HepG2 (cell line): ENCODE measurements around the gene PKNOX2. TPM values are rescaled to one million over a fixed set of nuclear protein-coding genes. Genes with fewer than 3 reads are reported as not detected.

ENCODE experiments used
- ATAC-seq: fragments of 200-7000 bp; cut with Tn5 transposase; 3 replicates; pipeline ENCODE4 v1.9.1; 2020; ENCODE audit warnings: mild to moderate bottlenecking, moderate library complexity
- BruUV-seq: library from RNA; stranded (reverse); fragments of 400-500 nt; replicated peaks from 2 replicates; lab custom pipeline; 2021; lab: Mats Ljungman, UMichigan
- CTCF ChIA-PET: fragments of 300-600 bp; formaldehyde crosslinking; extraction: SDS; loops from one replicate; lab custom pipeline; 2021; ENCODE audit warnings: low total read pairs, inconsistent platforms, low intra/inter-chr PET ratio; lab: Yijun Ruan, JAX
- POLR2A ChIA-PET: fragments of 350-600 bp; sonication (Branson Sonifier 250); formaldehyde crosslinking; loops from one replicate; lab custom pipeline; 2020; ENCODE audit warnings: antibody characterized with exemption, inconsistent platforms; lab: Yijun Ruan, JAX
- DNase-seq: peaks from one replicate; pipeline ENCODE4 v3.0.0-alpha.2; 2015; ENCODE audit warnings: low spot score
- FAIRE-seq: peaks from 3 replicates; lab custom pipeline; 2011; peaks lifted over from hg19 to GRCh38; lab: Jason Lieb, UNC
- H2AFZ ChIP-seq: one replicate; pipeline ENCODE4 v1.6.1; 2011; ENCODE audit warnings: low read length, inconsistent platforms
- H3K27ac ChIP-seq: fragments of 300-600 bp; 3 replicates; pipeline ENCODE4 v1.8.0; 2011; ENCODE audit warnings: mixed run types, mild to moderate bottlenecking, mixed read lengths, low read length, inconsistent platforms; ENCODE audit not compliant: insufficient read depth; ENCODE audit errors: extremely low read length
- H3K27me3 ChIP-seq, 2 experiments: fragments of 200-600 bp in 1 of 2; 2 replicates in 1 of 2; 3 replicates in 1 of 2; pipeline versions ENCODE4 v1.6.0 to v1.8.0; 2011; ENCODE audit warnings: low read length in 2 of 2, mild to moderate bottlenecking in 2 of 2, moderate library complexity in 2 of 2, inconsistent platforms in 1 of 2; ENCODE audit not compliant: insufficient read depth in 2 of 2, control insufficient read depth in 1 of 2
- H3K36me3 ChIP-seq, 2 experiments: fragments of 200-600 bp in 1 of 2; replicated peaks in 1 of 2; 2 replicates in 1 of 2; 3 replicates in 1 of 2; pipeline versions ENCODE4 v1.5.1 to v1.8.0; 2011; ENCODE audit warnings: low read length in 2 of 2, inconsistent platforms in 1 of 2; ENCODE audit not compliant: insufficient read depth in 2 of 2, control insufficient read depth in 1 of 2
- H3K4me1 ChIP-seq: 2 replicates; pipeline ENCODE4 v1.5.1; 2012; ENCODE audit warnings: low read length, inconsistent platforms; ENCODE audit not compliant: insufficient read depth
- H3K4me2 ChIP-seq: 2 replicates; pipeline ENCODE4 v1.6.0; 2011; ENCODE audit warnings: low read depth, low read length, inconsistent platforms
- H3K4me3 ChIP-seq, 3 experiments: fragments of 200-600 bp in 1 of 3; sonication (generic), shearing (Covaris generic) in 1 of 3; replicated peaks in 1 of 3; 2 replicates each; pipeline ENCODE4 v1.5.1; 2011 to 2016; ENCODE audit warnings: low read length in 3 of 3, inconsistent platforms in 2 of 3, low read depth in 2 of 3, mild to moderate bottlenecking in 2 of 3, control low read depth in 1 of 3, mixed read lengths in 1 of 3; ENCODE audit not compliant: insufficient read depth in 1 of 3
- H3K79me2 ChIP-seq: one replicate; pipeline ENCODE4 v1.6.1; 2011; ENCODE audit warnings: low read length, inconsistent platforms; ENCODE audit not compliant: insufficient read depth
- H3K9ac ChIP-seq: 2 replicates; pipeline ENCODE4 v1.6.0; 2011; ENCODE audit warnings: mild to moderate bottlenecking, low read depth, low read length, inconsistent platforms; ENCODE audit not compliant: insufficient read depth
- H3K9me3 ChIP-seq: 2 replicates; pipeline ENCODE4 v1.5.1; 2012; ENCODE audit warnings: mild to moderate bottlenecking, low read length
- H4K20me1 ChIP-seq: 2 replicates; pipeline ENCODE4 v1.6.0; 2011; ENCODE audit warnings: inconsistent platforms, mild to moderate bottlenecking, low read length, moderate library complexity; ENCODE audit not compliant: insufficient read depth
- AHR ChIP-seq: IDR thresholded peaks from 2 replicates; pipeline ENCODE4 v1.6.1; 2018; ENCODE audit warnings: missing genetic modification reagents, missing compliant biosample characterization
- BRD4 ChIP-seq: sonication (generic); formaldehyde crosslinking; IDR thresholded peaks from 2 replicates; pipeline ENCODE4 v1.4.0; 2020; ENCODE audit warnings: missing genetic modification reagents
- GFI1 ChIP-seq: sonication (generic); formaldehyde crosslinking; IDR thresholded peaks from 2 replicates; pipeline ENCODE4 v1.5.0; 2020; ENCODE audit warnings: missing genetic modification reagents, mild to moderate bottlenecking, borderline replicate concordance
- GZF1 ChIP-seq: sonication (generic); formaldehyde crosslinking; IDR thresholded peaks from 2 replicates; pipeline ENCODE4 v1.5.1; 2020; ENCODE audit warnings: mild to moderate bottlenecking, missing genetic modification reagents
- MED13 ChIP-seq: sonication (generic); formaldehyde crosslinking; IDR thresholded peaks from 2 replicates; pipeline ENCODE4 v1.5.0; 2020; ENCODE audit warnings: missing genetic modification reagents
- RORA ChIP-seq: sonication (generic); formaldehyde crosslinking; IDR thresholded peaks from 2 replicates; pipeline ENCODE4 v1.5.0; 2020; ENCODE audit warnings: mild to moderate bottlenecking, missing genetic modification reagents, moderate library complexity
- SIN3A ChIP-seq: IDR thresholded peaks from 2 replicates; pipeline ENCODE4 v1.6.1; 2011; ENCODE audit warnings: low read depth, mild to moderate bottlenecking, control low read depth, low read length, borderline replicate concordance
- SMAD3 ChIP-seq: sonication (generic); formaldehyde crosslinking; IDR thresholded peaks from 2 replicates; pipeline ENCODE4 v1.4.0; 2020; ENCODE audit warnings: missing genetic modification reagents
- TEAD3 ChIP-seq: optimal IDR thresholded peaks from 2 replicates; pipeline ENCODE3; 2016; ENCODE audit warnings: borderline replicate concordance
- ZNF44 ChIP-seq: sonication (generic); formaldehyde crosslinking; IDR thresholded peaks from 2 replicates; pipeline ENCODE4 v1.5.1; 2020; ENCODE audit warnings: mild to moderate bottlenecking, missing genetic modification reagents
- ZNF569 ChIP-seq: sonication (generic); formaldehyde crosslinking; IDR thresholded peaks from 2 replicates; pipeline ENCODE4 v1.5.0; 2020; ENCODE audit warnings: mild to moderate bottlenecking, missing genetic modification reagents, moderate library complexity, borderline replicate concordance
- ZNF605 ChIP-seq: sonication (generic); formaldehyde crosslinking; IDR thresholded peaks from 2 replicates; pipeline ENCODE4 v1.8.0; 2022; ENCODE audit warnings: mild to moderate bottlenecking, missing genetic modification reagents
- ZNF674 ChIP-seq: sonication (generic); formaldehyde crosslinking; IDR thresholded peaks from 2 replicates; pipeline ENCODE4 v1.5.0; 2020; ENCODE audit warnings: low read depth, mild to moderate bottlenecking, missing genetic modification reagents
- ZNF703 ChIP-seq: sonication (generic); formaldehyde crosslinking; IDR thresholded peaks from 2 replicates; pipeline ENCODE4 v1.5.1; 2020; ENCODE audit warnings: missing genetic modification reagents, mild to moderate bottlenecking, moderate library complexity, borderline replicate concordance
- WGBS: methylation state at CpG from one replicate; pipeline ENCODE4 v1.1.6; 2017; ENCODE audit warnings: low lambda C conversion rate; 5-methylcytosine and 5-hydroxymethylcytosine counted together
- in situ Hi-C: cut with HindIII; loops from 2 replicates; pipeline ENCODE4 v1.10.0; 2017; ENCODE audit warnings: low pct_unique_long_range_greater_than_20kb; ENCODE audit not compliant: extremely low pct_ligation_motif_present
- intact Hi-C: fragments of 100-400 bp; cut with micrococcal nuclease; formaldehyde crosslinking; loops from one replicate; pipeline ENCODE4 v1.10.0; 2022; ENCODE audit not compliant: unreplicated experiment
- polyA plus RNA-seq, 8 experiments: library from polyadenylated mRNA; depleted of rRNA in 3 of 8; stranded (reverse) in 7 of 8; unstranded in 1 of 8; fragments of >200 nt; fragmentation: Illumina TruSeq in 4 of 8; extraction: Trizol in 4 of 8; gene quantifications; 2 replicates each; pipeline versions ENCODE4 v1.2.1 to v1.2.3, GENCODE V29; 2011 to 2016; ENCODE audit warnings: low read depth in 4 of 8, missing spikeins in 1 of 8, mixed read lengths in 1 of 8; ENCODE audit not compliant: insufficient read depth in 1 of 8
- total RNA-seq, 5 experiments: library from RNA; depleted of rRNA; stranded (reverse); fragments of >200 nt; fragmentation: Illumina TruSeq; extraction: Trizol; gene quantifications; 2 replicates each; pipeline ENCODE4 v1.2.3, GENCODE V29; 2016; ENCODE audit warnings: low read depth in 1 of 5
- TF ChIP-seq, protein P1 (sequence below): sonication (generic); formaldehyde crosslinking; IDR thresholded peaks from 2 replicates; pipeline ENCODE4 v1.4.0; 2020; ENCODE audit warnings: missing genetic modification reagents
- TF ChIP-seq, protein P2 (sequence below): sonication (generic); formaldehyde crosslinking; IDR thresholded peaks from 2 replicates; pipeline ENCODE4 v1.4.0; 2020; ENCODE audit warnings: low read depth, mild to moderate bottlenecking, missing genetic modification reagents
- TF ChIP-seq, protein P3 (sequence below): sonication (generic); formaldehyde crosslinking; IDR thresholded peaks from 2 replicates; pipeline ENCODE4 v1.4.0; 2020; ENCODE audit warnings: missing genetic modification reagents
- TF ChIP-seq, protein P4 (sequence below): sonication (generic); formaldehyde crosslinking; conservative IDR thresholded peaks from 2 replicates; pipeline ENCODE4 v1.8.0; 2022; ENCODE audit warnings: missing genetic modification reagents

The PKNOX2 gene
- total and polyA plus RNA-seq, 2 of the 13 experiments (the other 11 are each of a cell fraction or from before 2014, with no cell fraction given): not detected

DNA sequence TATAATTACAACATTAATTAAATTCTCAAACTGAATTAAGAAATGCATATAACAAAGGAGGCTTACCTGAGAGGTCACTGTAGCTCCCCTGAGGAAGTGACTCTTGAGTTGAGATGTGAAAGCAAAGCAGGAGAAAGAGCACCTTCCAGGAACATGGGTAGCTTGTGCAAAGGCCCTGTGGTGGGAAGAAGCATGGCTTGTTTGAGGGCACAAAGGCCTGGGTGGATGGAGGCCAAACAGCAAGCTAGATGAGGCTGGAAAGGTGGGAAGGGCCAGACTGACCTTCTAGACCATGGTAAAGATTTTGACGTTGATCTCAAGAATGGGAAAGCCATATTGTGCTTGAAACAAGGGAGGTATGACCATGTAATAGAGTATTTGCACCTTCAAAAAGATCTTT is 155.1 kb downstream of the PKNOX2 start:
- WGBS: 10% methylated on average over 1 of the region's 1 CpG
- no peak overlapping the region for H3K4me3 ChIP-seq
- TF ChIP-seq, protein P1, sequence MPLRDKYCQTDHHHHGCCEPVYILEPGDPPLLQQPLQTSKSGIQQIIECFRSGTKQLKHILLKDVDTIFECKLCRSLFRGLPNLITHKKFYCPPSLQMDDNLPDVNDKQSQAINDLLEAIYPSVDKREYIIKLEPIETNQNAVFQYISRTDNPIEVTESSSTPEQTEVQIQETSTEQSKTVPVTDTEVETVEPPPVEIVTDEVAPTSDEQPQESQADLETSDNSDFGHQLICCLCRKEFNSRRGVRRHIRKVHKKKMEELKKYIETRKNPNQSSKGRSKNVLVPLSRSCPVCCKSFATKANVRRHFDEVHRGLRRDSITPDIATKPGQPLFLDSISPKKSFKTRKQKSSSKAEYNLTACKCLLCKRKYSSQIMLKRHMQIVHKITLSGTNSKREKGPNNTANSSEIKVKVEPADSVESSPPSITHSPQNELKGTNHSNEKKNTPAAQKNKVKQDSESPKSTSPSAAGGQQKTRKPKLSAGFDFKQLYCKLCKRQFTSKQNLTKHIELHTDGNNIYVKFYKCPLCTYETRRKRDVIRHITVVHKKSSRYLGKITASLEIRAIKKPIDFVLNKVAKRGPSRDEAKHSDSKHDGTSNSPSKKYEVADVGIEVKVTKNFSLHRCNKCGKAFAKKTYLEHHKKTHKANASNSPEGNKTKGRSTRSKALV (CRISPR knock-in tag): no peak
- TF ChIP-seq, protein P2, sequence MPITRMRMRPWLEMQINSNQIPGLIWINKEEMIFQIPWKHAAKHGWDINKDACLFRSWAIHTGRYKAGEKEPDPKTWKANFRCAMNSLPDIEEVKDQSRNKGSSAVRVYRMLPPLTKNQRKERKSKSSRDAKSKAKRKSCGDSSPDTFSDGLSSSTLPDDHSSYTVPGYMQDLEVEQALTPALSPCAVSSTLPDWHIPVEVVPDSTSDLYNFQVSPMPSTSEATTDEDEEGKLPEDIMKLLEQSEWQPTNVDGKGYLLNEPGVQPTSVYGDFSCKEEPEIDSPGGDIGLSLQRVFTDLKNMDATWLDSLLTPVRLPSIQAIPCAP (CRISPR knock-in tag): no peak
- no peak for TF ChIP-seq MED13 (CRISPR knock-in tag)
- no peak for TF ChIP-seq RORA (CRISPR knock-in tag)
- TF ChIP-seq, protein P3, sequence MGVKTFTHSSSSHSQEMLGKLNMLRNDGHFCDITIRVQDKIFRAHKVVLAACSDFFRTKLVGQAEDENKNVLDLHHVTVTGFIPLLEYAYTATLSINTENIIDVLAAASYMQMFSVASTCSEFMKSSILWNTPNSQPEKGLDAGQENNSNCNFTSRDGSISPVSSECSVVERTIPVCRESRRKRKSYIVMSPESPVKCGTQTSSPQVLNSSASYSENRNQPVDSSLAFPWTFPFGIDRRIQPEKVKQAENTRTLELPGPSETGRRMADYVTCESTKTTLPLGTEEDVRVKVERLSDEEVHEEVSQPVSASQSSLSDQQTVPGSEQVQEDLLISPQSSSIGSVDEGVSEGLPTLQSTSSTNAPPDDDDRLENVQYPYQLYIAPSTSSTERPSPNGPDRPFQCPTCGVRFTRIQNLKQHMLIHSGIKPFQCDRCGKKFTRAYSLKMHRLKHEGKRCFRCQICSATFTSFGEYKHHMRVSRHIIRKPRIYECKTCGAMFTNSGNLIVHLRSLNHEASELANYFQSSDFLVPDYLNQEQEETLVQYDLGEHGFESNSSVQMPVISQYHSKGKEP (CRISPR knock-in tag): no peak
- no peak for TF ChIP-seq ZNF569
- no peak for TF ChIP-seq AHR (CRISPR knock-in tag)
- TF ChIP-seq ZNF674 (CRISPR knock-in tag): no peak
- TF ChIP-seq BRD4 (CRISPR knock-in tag): no peak
- TF ChIP-seq SIN3A: no peak
- TF ChIP-seq, protein P4, sequence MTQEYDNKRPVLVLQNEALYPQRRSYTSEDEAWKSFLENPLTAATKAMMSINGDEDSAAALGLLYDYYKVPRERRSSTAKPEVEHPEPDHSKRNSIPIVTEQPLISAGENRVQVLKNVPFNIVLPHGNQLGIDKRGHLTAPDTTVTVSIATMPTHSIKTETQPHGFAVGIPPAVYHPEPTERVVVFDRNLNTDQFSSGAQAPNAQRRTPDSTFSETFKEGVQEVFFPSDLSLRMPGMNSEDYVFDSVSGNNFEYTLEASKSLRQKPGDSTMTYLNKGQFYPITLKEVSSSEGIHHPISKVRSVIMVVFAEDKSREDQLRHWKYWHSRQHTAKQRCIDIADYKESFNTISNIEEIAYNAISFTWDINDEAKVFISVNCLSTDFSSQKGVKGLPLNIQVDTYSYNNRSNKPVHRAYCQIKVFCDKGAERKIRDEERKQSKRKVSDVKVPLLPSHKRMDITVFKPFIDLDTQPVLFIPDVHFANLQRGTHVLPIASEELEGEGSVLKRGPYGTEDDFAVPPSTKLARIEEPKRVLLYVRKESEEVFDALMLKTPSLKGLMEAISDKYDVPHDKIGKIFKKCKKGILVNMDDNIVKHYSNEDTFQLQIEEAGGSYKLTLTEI (CRISPR knock-in tag): no peak
- TF ChIP-seq SMAD3 (CRISPR knock-in tag): no peak
- no peak for TF ChIP-seq ZNF44
- TF ChIP-seq GZF1: no peak
- TF ChIP-seq GFI1: no peak
- TF ChIP-seq ZNF703 (CRISPR knock-in tag): no peak
- no peak for TF ChIP-seq ZNF605
- no peak for TF ChIP-seq TEAD3 (CRISPR knock-in tag)
- TF ChIP-seq, all 625 proteins: peak for 0
- Histone ChIP-seq H4K20me1 (no peaks in the 10 kb centered on the region), H3K27ac (no peak overlapping the region), H3K79me2 (no peaks in the 10 kb centered on the region), H3K4me2 (no peak overlapping the region), H3K36me3 (no peaks in the 10 kb centered on the region), H3K9ac (no peak overlapping the region), H2AFZ (no peak overlapping the region), H3K27me3 (no peaks in the 10 kb centered on the region; a peak in 1 of 5 replicates), H3K4me1 (no peaks in the 10 kb centered on the region), H3K9me3 (no peaks in the 10 kb centered on the region)
- ATAC-seq (no peak), DNase-seq (no peak), FAIRE-seq (no peak)
- CTCF ChIA-PET: no interaction called here
- in situ Hi-C loops: no loop called here
- POLR2A ChIA-PET: no interaction called here
- no TSS peak for BruUV-seq
- intact Hi-C loops: no loop called here
